Rectal smooth muscle tissue (tissue), 1 donor: ENCODE data around the gene SERINC4.
A peak's percentile ranks its signal among the peaks of the same experiment; 100 is the strongest.
"Not testable (repeated sequence)": the region's sequence is repeated elsewhere in the genome, so short reads cannot be mapped to it uniquely, and the experiment has no call there.

Source experiments
- H3K27ac ChIP-seq: one replicate; pipeline ENCODE4 v1.7.0; 2013; ENCODE audit warnings: low read depth, low read length, inconsistent platforms
- H3K27me3 ChIP-seq: one replicate; pipeline ENCODE4 v1.7.0; 2013; ENCODE audit warnings: low read length; ENCODE audit not compliant: control insufficient read depth, insufficient read depth
- H3K36me3 ChIP-seq: one replicate; pipeline ENCODE4 v1.7.0; 2013; ENCODE audit warnings: low read length; ENCODE audit not compliant: control insufficient read depth, insufficient read depth
- H3K4me1 ChIP-seq: one replicate; pipeline ENCODE4 v1.7.0; 2013; ENCODE audit warnings: low read length; ENCODE audit not compliant: control insufficient read depth, insufficient read depth
- H3K4me3 ChIP-seq: one replicate; pipeline ENCODE4 v1.7.0; 2013; ENCODE audit warnings: low read length
- H3K9ac ChIP-seq: one replicate; pipeline ENCODE4 v1.7.0; 2013; ENCODE audit warnings: low read length

SERINC4 gene

DNA sequence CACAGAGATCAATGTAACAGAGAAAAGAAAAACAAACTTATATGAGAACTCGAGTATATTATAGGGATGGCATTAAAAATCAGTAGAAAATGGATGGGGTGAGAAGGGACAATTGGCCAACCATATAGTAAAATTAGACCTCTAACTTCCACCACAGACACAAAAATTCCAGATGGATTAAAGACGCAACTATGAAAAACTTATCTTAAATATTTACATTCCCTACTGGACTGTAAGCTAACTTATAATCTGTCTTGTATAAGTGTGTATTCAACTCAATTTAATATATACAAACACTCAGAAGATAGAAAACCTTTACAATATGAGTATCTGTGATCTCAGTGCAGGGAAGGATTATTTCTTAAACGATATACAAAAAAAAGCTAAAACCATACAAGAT lies 21.5 kb upstream of the SERINC4 start:
- H3K4me3 ChIP-seq: no peak overlapping the region
- H3K27ac ChIP-seq: no peak overlapping the region
- H3K36me3 ChIP-seq: peaks cover 9% of the 10 kb centered on the region
- H3K27me3 ChIP-seq: no peaks in the 10 kb centered on the region
- no peaks in the 10 kb centered on the region for H3K4me1 ChIP-seq
- no peak overlapping the region for H3K9ac ChIP-seq

DNA sequence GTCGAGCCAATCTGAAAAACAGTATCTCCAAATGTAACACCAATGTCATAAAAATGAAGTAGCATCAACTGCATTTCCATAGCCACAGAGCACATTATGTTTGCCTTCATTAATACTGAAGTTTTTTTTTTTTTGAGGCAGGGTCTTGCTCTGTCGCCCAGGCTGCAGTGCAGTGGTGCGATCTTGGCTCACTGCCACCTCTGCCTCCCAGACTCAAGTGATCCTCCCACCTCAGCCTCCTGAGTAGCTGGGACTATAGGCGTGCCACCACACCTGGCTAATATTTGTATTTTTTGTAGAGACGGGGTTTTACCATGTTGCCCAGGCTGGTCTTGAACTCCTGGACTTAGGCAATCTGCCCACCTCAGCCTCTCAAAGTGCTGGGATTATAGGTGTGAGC lies 15.0 kb upstream of the SERINC4 start:
- H3K36me3 ChIP-seq: peaks cover 32% of the 10 kb centered on the region
- not testable (repeated sequence) for H3K9ac ChIP-seq, H3K27ac ChIP-seq, H3K27me3 ChIP-seq, H3K4me1 ChIP-seq, H3K4me3 ChIP-seq

DNA sequence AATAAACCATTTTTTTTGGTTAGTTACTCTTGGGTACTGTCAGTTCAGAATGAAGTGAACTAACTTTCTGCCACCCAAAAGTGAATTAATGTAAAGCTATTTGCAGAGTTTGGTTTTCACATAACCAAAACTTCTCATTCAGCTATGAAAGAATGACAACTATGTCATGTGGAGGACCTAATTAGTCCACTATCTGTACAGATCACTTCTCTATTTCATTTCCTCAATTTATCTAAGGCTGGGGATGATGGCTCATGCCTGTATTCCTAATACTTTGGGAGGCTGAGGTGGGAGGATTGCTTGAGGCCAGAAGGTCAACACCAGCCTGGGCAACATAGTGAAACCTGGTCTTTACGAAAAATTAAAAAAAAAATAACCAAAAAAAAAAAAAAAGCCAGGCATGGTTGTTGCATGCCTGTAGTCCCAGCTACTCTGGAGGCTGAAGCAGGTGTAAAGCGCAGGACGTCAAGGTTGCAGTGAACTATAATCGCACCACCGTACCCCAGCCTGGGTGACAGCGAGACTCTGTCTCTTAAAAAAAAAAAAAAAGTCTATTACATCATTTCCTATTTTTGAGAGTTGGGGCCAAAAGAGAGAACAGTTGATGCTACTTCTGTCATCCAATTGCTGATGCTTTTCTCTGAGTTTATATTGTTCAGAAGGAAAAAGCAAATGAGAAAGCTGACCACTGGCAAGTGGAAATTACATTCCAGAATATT lies 9.1 kb upstream of the SERINC4 start:
- Histone ChIP-seq H3K9ac (no peak overlapping the region), H3K27me3 (no peaks in the 10 kb centered on the region), H3K4me1 (no peaks in the 10 kb centered on the region), H3K36me3 (peaks cover 48% of the 10 kb centered on the region), H3K4me3 (no peak overlapping the region), H3K27ac (no peak overlapping the region)

DNA sequence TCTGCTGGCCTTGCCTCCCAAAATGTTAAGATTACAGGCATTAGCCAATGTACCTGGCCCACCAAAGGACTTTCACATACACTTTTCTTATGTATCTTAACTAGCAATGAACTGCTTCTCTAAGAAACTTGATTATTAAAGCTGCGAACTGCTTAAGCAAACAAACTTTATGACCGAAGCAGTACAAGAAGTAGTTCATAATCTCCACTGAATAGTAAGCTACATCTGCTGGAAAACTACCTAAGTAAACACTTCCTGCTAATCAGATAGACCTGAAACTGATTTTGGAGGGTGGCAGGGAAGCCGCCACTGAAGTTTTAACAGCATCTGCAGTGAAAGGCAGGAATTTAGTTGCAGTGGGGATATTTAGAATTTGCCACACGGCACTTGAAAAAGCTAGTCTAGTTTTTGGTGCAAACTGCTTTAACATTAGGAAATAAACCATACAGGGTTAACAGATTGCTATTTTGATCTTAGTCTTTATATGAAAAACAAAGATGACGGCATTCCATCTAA lies 8.5 kb upstream of the SERINC4 start:
- Histone ChIP-seq H3K9ac (no peak overlapping the region), H3K4me1 (no peaks in the 10 kb centered on the region), H3K4me3 (no peak overlapping the region), H3K27me3 (no peaks in the 10 kb centered on the region), H3K36me3 (peaks cover 46% of the 10 kb centered on the region), H3K27ac (no peak overlapping the region)

DNA sequence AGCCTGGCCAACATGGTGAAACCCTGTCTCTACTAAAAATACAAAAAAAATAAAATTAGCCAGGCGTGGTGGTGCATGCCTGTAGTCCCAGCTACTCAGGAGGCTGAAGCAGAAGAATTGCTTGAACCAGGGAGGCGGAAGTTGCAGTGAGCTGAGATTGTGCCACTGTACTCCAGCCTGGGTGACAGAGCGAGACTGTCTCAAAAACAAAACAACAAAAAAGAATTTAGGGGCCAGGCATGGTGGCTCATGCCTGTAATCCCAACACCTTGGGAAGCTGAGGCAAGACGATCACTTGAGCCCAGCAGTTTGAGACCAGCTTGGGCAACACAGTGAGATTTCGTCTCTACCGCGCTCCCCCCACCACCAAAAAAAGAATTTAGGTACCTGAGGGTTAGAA lies 2.7 kb upstream of the SERINC4 start:
- Histone ChIP-seq H3K4me1 (peaks cover 13% of the 10 kb centered on the region), H3K36me3 (peaks cover 19% of the 10 kb centered on the region)
- H3K27ac ChIP-seq, H3K4me3 ChIP-seq, H3K27me3 ChIP-seq, H3K9ac ChIP-seq: not testable (repeated sequence)

DNA sequence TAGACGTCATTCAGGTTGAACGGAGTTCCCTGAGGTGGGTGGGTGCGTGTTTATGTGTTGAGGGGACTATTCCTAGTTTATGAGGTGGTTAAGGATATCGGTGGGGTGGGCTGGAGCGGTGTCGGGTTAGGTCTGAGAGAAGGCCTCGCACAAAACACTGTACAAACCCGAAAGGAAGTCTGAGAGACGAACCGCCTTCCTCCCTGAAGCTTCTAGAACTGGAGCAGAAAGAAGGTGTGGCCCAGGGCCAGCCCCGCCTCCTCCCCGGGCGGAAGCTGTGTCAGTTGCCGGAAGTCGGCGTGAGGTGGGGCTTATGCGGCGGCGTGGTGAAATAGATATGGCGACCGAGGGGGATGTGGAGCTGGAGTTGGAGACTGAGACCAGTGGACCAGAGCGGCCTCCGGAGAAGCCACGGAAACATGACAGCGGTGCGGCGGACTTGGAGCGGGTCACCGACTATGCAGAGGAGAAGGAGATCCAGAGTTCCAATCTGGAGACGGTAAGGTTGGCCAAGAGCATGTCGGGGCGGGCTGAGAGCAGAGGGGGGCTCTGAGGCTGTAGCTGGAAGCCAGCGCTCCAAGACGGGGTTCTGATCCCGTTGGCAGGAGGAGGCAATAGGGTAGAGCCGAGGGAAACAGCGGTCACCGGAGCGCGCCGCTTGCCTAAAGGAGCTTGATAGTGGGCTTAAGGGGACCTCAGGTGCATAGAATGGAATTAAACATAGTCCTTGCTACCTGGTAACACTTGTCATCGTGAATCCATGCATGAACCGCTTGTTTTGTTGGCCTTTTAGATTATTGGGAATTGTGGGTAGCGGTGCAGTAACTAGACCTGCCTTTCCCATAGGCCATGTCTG lies 494 bp upstream of the SERINC4 start, which contains the start of gene HYPK:
Gene HYPK (plus strand): TSS at position 314 of the 856 bp plus-strand sequence. CDS start 24 bp downstream, at position 338.
- Histone ChIP-seq H3K27ac (peak within 1 kb of the TSS; percentile 92), H3K4me1 (peaks cover 14% of the 10 kb centered on the region), H3K4me3 (peak within 1 kb of the TSS; percentile 99), H3K36me3 (peaks cover 15% of the 10 kb centered on the region), H3K9ac (peak within 1 kb of the TSS; percentile 95), H3K27me3 (no peaks in the 10 kb centered on the region)

DNA sequence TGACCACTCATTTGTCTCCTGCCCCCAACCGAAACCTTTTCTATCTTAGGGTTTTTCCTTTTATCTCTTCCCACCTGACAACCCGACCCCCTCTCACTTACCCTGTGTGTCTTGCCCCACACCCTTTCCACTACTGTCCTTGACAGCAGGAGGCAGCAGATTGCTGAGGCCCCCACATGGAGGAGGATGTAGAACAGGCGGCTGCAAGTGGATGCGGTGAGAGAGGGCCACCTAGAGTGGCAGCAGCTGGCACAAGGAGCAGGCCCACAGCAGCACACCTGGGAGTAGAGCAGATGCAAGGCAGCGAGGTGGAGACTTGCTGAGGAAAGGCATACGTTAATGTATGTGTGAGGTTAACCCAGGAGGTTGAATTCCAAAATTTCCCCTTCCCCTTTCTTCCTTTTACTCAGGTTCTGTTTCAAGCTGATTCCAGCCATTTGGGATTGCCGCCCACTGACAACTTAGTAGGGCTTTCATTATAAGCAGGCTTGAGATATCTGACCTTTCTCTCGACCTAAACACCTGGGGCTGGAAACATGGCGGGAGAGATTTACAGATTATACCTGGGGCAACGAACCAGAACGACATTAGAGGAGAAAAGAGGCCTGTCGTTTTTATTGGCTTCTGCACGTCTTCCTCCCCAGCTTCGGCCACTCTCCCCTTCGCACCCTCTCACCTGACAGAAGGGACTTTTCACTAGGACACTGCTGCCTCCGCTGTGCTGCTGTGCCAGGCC lies 643 bp downstream of the SERINC4 start:
- Histone ChIP-seq H3K9ac (no peak overlapping the region), H3K4me1 (peaks cover 18% of the 10 kb centered on the region), H3K27me3 (no peaks in the 10 kb centered on the region), H3K4me3 (peak overlapping the region; percentile 99), H3K27ac (peak overlapping the region; percentile 92), H3K36me3 (peaks cover 13% of the 10 kb centered on the region)

DNA sequence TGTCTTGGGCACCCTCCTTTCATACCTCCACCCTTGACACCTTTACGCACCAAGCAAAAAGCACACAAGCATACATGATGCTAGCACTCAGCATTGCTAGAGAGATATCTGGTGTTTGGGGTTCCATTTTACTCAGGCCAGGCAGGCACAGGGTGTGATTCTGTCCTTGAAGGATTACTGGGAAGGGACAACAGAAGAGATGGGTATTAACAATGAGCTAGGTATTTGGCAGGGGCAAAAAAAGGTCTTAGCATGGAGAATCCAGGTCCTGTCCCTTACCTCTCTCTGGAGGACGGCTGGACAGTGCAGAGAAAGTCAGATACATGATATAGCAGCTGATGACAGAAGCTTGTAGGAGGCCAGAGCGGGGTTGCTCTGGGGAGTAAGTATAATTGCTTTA lies 3.5 kb downstream of the SERINC4 start:
- H3K9ac ChIP-seq: no peak overlapping the region
- H3K4me1 ChIP-seq: peaks cover 25% of the 10 kb centered on the region
- peaks cover 16% of the 10 kb centered on the region for H3K36me3 ChIP-seq
- H3K4me3 ChIP-seq: no peak overlapping the region
- H3K27me3 ChIP-seq: no peaks in the 10 kb centered on the region
- H3K27ac ChIP-seq: no peak overlapping the region

DNA sequence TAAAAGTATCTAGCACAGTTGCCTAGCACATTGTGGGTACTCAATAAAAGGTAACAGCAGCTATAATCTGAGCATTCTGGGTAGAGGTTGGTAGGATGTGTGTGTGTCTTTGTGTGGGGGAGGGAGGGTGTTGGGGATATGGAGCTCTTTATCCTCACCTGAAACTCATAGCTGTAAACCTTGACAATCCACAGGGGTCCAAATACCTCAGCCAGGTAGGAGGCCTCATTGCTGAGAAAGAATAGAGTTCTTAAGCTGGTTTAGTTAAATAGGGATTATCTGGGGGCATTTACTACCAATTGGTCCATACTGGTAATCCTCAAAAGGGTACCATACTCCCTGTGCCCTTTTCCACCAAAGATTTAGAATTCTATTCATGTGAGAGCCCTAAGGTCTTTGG lies 4.0 kb downstream of the SERINC4 start:
- Histone ChIP-seq H3K36me3 (peaks cover 16% of the 10 kb centered on the region), H3K27me3 (no peaks in the 10 kb centered on the region), H3K9ac (no peak overlapping the region), H3K4me1 (peaks cover 20% of the 10 kb centered on the region), H3K4me3 (no peak overlapping the region), H3K27ac (no peak overlapping the region)

DNA sequence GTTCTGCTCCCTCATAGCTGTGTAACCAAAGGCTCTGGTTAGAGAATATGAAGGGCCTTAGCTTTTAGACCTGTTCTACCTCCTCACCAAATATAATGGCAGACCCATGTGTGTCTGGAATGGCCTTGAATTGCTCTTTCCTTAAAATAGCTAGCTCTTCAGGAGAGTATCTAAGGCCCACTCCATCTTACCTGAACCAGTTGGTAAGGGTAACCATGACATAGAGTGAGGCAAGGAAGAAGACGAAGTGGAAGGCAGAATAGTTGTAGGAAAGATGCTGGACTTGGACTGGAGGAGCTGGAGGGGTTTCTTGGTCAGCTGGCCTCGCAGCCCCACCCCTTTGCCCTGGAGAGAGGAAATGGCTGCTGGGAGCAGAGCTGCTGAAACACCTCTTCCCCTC lies 4.8 kb downstream of the SERINC4 start:
- Histone ChIP-seq H3K4me1 (peaks cover 19% of the 10 kb centered on the region), H3K27ac (no peak overlapping the region), H3K27me3 (no peaks in the 10 kb centered on the region), H3K36me3 (peaks cover 16% of the 10 kb centered on the region), H3K9ac (no peak overlapping the region), H3K4me3 (no peak overlapping the region)

DNA sequence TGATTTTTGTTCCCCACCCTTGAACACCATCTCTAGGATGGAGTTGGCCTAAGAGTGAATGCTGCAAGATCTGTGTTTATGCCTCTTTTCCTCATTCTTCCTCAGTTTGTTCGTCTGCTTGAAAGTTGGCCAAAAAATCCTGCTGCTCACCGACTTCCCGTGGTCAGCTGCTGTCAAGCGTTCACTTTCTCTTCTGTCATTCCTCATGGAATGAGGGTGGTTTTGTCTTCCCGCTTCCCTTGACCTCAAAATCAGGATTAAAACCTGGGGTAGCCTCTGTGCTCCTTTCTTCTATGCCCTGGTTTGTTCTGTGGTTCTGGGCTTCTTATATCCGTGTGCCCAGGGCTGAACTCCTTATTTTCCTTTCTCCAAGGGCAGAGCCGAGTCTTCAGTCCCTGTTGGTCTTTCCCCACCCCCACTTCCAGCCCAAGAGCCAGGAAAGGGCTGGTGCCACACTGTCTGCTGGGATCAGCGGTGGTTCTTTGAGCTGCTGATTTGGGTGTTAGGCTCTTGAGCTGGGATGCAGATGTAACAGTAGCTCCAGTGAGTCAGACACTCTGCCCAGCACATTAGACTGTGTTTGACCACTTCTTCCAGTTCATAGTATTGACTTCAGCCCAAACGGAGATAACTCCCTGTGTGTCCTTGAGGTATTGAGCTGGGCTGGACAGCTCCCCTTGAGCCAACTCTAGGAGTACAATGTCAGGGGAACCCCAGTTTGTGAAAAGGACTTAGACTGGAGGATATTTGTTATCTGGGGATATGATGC lies 5.6 kb downstream of the SERINC4 start:
- peaks cover 13% of the 10 kb centered on the region for H3K4me1 ChIP-seq
- no peak overlapping the region for H3K9ac ChIP-seq
- H3K27ac ChIP-seq: no peak overlapping the region
- H3K36me3 ChIP-seq: peaks cover 16% of the 10 kb centered on the region
- no peak overlapping the region for H3K4me3 ChIP-seq
- H3K27me3 ChIP-seq: no peaks in the 10 kb centered on the region
